K562 (cell line): ENCODE results near the gene STK16. TPM values are rescaled to one million over a fixed set of nuclear protein-coding genes. Genes with fewer than 3 reads are reported as not detected.

Experiments
- ATAC-seq: fragments of 200-7000 bp; cut with Tn5 transposase; 3 replicates; pipeline ENCODE4 v1.9.1; 2020; ENCODE audit warnings: moderate library complexity
- BruUV-seq: library from RNA; stranded (reverse); fragments of 400-500 nt; replicated peaks from 2 replicates; lab custom pipeline; 2021; lab: Mats Ljungman, UMichigan
- CTCF ChIA-PET: fragments of 300-600 bp; formaldehyde crosslinking; extraction: SDS; loops from one replicate; lab custom pipeline; 2021; ENCODE audit warnings: low intra/inter-chr PET ratio; lab: Yijun Ruan, JAX
- POLR2A ChIA-PET: fragments of 300-600, 350-650 bp; sonication (Branson Sonifier 250); formaldehyde crosslinking; extraction: SDS; loops from one replicate; lab custom pipeline; 2021; ENCODE audit warnings: antibody characterized with exemption, inconsistent platforms; lab: Yijun Ruan, JAX
- DNase-seq, 4 experiments: peaks; one replicate each; pipeline versions ENCODE4 v3.0.0 to v3.0.0-alpha.2; 2011 to 2018; ENCODE audit warnings: low spot score in 3 of 4, mixed read lengths in 3 of 4; ENCODE audit errors: extremely low read depth in 1 of 4
- FAIRE-seq: peaks from 2 replicates; lab custom pipeline; 2011; peaks lifted over from hg19 to GRCh38; lab: Jason Lieb, UNC
- H2AFZ ChIP-seq: 2 replicates; pipeline ENCODE4 v1.6.0; 2011; ENCODE audit warnings: low read depth, low read length, control low read depth, inconsistent platforms
- H3K27ac ChIP-seq: fragments of 200-600 bp; 3 replicates; pipeline ENCODE4 v1.8.0; 2011; ENCODE audit warnings: low read depth, mild to moderate bottlenecking, control low read depth, inconsistent platforms, low read length, moderate library complexity, mixed read lengths; ENCODE audit errors: extremely low read depth
- H3K27me3 ChIP-seq, 2 experiments: fragments of 300-600 bp in 1 of 2; 2 replicates in 1 of 2; 3 replicates in 1 of 2; pipeline versions ENCODE4 v1.6.0 to v1.8.0; 2011; ENCODE audit warnings: inconsistent platforms in 2 of 2, low read length in 2 of 2, mild to moderate bottlenecking in 1 of 2, mixed read lengths in 1 of 2, moderate library complexity in 1 of 2; ENCODE audit not compliant: control insufficient read depth in 2 of 2, insufficient read depth in 2 of 2
- H3K36me3 ChIP-seq: fragments of 300-600 bp; 3 replicates; pipeline ENCODE4 v1.8.0; 2011; ENCODE audit warnings: mild to moderate bottlenecking, low read length, inconsistent platforms; ENCODE audit not compliant: control insufficient read depth, insufficient read depth
- H3K4me1 ChIP-seq, 2 experiments: fragments of 200-600 bp in 1 of 2; replicated peaks in 1 of 2; 2 replicates in 1 of 2; 3 replicates in 1 of 2; pipeline versions ENCODE4 v1.5.1 to v1.8.0; 2011; ENCODE audit warnings: inconsistent platforms in 2 of 2, low read length in 2 of 2, mild to moderate bottlenecking in 1 of 2, mixed read lengths in 1 of 2, moderate library complexity in 1 of 2; ENCODE audit not compliant: control insufficient read depth in 2 of 2, insufficient read depth in 2 of 2
- H3K4me2 ChIP-seq: 2 replicates; pipeline ENCODE4 v1.6.1; 2011; ENCODE audit warnings: low read length, control low read depth, inconsistent platforms, mixed read lengths; ENCODE audit not compliant: insufficient read depth
- H3K4me3 ChIP-seq: fragments of 200-600 bp; sonication (generic), shearing (Covaris generic); 2 replicates; pipeline ENCODE4 v1.5.1; 2016; ENCODE audit warnings: control low read depth, inconsistent platforms
- H3K79me2 ChIP-seq: fragments of 200-600 bp; 3 replicates; pipeline ENCODE4 v1.8.0; 2011; ENCODE audit warnings: low read length, inconsistent platforms; ENCODE audit not compliant: control insufficient read depth, insufficient read depth
- H3K9ac ChIP-seq, 2 experiments: 2 replicates each; pipeline versions ENCODE4 v1.6.0 to v1.6.1; 2011; ENCODE audit warnings: low read depth in 2 of 2, low read length in 2 of 2, control low read depth in 1 of 2, inconsistent platforms in 1 of 2, mild to moderate bottlenecking in 1 of 2, mixed read lengths in 1 of 2; ENCODE audit not compliant: insufficient read depth in 1 of 2
- H3K9me1 ChIP-seq: one replicate; pipeline ENCODE4 v1.6.0; 2011; ENCODE audit warnings: inconsistent platforms, mild to moderate bottlenecking, low read length, moderate library complexity; ENCODE audit not compliant: control insufficient read depth, insufficient read depth
- H3K9me3 ChIP-seq: replicated peaks from 2 replicates; pipeline ENCODE4 v1.5.1; 2011; ENCODE audit warnings: low read depth, low read length, inconsistent platforms; ENCODE audit not compliant: control insufficient read depth, insufficient read depth
- H4K20me1 ChIP-seq: replicated peaks from 2 replicates; pipeline ENCODE4 v1.6.1; 2011; ENCODE audit warnings: low read length, inconsistent platforms, mixed read lengths; ENCODE audit not compliant: control insufficient read depth, insufficient read depth
- BRD4 ChIP-seq: fragments of 200-600 bp; sonication (generic); IDR thresholded peaks from 2 replicates; pipeline ENCODE4 v1.6.1; 2017; ENCODE audit warnings: inconsistent platforms
- DNMT1 ChIP-seq: fragments of 450-650 bp; IDR thresholded peaks from 2 replicates; pipeline ENCODE4 v1.6.1; 2016; ENCODE audit warnings: antibody characterized with exemption, mild to moderate bottlenecking
- ELF1 ChIP-seq: fragments of 200-800 bp; sonication (Bioruptor generic); IDR thresholded peaks from 2 replicates; pipeline ENCODE4 v1.6.1; 2016; ENCODE audit warnings: missing genetic modification characterization, missing compliant biosample characterization
- FUS ChIP-seq: fragments of 200-400 bp; formaldehyde crosslinking; optimal IDR thresholded peaks from 2 replicates; pipeline ENCODE3; 2017; ENCODE audit warnings: low read depth, low read length
- IRF2 ChIP-seq: sonication (generic); formaldehyde crosslinking; IDR thresholded peaks from 2 replicates; pipeline ENCODE4 v1.8.1; 2022; ENCODE audit warnings: mild to moderate bottlenecking, missing genetic modification reagents
- MYC ChIP-seq, 2 experiments: fragments of 250-450 bp in 1 of 2; sonication (Bioruptor Pico) in 1 of 2; IDR thresholded peaks; 2 replicates each; pipeline versions ENCODE4 v1.5.1 to v1.6.1; 2012 to 2021; ENCODE audit warnings: low read depth in 2 of 2, borderline replicate concordance in 1 of 2, improper control_type of control experiment in 1 of 2, low read length in 1 of 2, mild to moderate bottlenecking in 1 of 2, moderate library complexity in 1 of 2
- NR4A1 ChIP-seq, 2 experiments: fragments of 250-450 bp in 1 of 2; fragments of 450-650 bp in 1 of 2; sonication (Bioruptor Pico) in 1 of 2; IDR thresholded peaks; 2 replicates each; pipeline versions ENCODE4 v1.4.0 to v1.6.1; 2016 to 2020; ENCODE audit warnings: mild to moderate bottlenecking in 2 of 2, missing compliant biosample characterization in 1 of 2, missing genetic modification characterization in 1 of 2, moderate library complexity in 1 of 2
- PTTG1 ChIP-seq: fragments of 450-650 bp; IDR thresholded peaks from 2 replicates; pipeline ENCODE4 v1.6.1; 2016; ENCODE audit warnings: low read depth, mild to moderate bottlenecking, missing genetic modification characterization, missing compliant biosample characterization
- RERE ChIP-seq: sonication (generic); formaldehyde crosslinking; IDR thresholded peaks from 2 replicates; pipeline ENCODE4 v1.8.0; 2023; ENCODE audit warnings: missing genetic modification reagents, mild to moderate bottlenecking, borderline replicate concordance
- SMAD1 ChIP-seq: fragments of 150-350 bp; IDR thresholded peaks from 2 replicates; pipeline ENCODE4 v1.6.1; 2014; ENCODE audit warnings: low read length, low read depth; ENCODE audit not compliant: partially characterized antibody
- TCF15 ChIP-seq: fragments of 250-450 bp; sonication (Bioruptor Pico); IDR thresholded peaks from 2 replicates; pipeline ENCODE4 v1.8.0; 2022; ENCODE audit warnings: moderate library complexity, mild to moderate bottlenecking, inconsistent platforms
- TRIM25 ChIP-seq: fragments of 450-650 bp; IDR thresholded peaks from 2 replicates; pipeline ENCODE4 v1.7.0; 2016; ENCODE audit warnings: borderline replicate concordance
- ZNF146 ChIP-seq: IDR thresholded peaks from one replicate; pipeline ENCODE4 v1.6.1; 2018; ENCODE audit warnings: missing compliant biosample characterization; ENCODE audit not compliant: unreplicated experiment
- ZNF707 ChIP-seq: fragments of 250-450 bp; sonication (Bioruptor Pico); conservative IDR thresholded peaks from 2 replicates; pipeline ENCODE4 v1.8.0; 2022; ENCODE audit warnings: inconsistent platforms, mild to moderate bottlenecking, moderate library complexity
- ZNF785 ChIP-seq: fragments of 250-450 bp; sonication (Bioruptor Pico); IDR thresholded peaks from 2 replicates; pipeline ENCODE4 v1.4.0; 2020; ENCODE audit warnings: mild to moderate bottlenecking
- WGBS: fragments of 100-300 bp; shearing (Covaris generic); methylation state at CpG from one replicate; pipeline ENCODE4 v1.1.6; 2016; ENCODE audit warnings: low coverage, mixed read lengths; ENCODE audit not compliant: insufficient coverage; ENCODE audit errors: missing lambda C conversion rate; 5-methylcytosine and 5-hydroxymethylcytosine counted together
- in situ Hi-C: fragments of 300-500 bp; cut with MboI; formaldehyde crosslinking; loops from 4 replicates; pipeline ENCODE4 v1.15.0; 2018; ENCODE audit warnings: inconsistent platforms, mixed read lengths
- intact Hi-C: fragments of 100-400 bp; cut with micrococcal nuclease; formaldehyde crosslinking; loops from 2 replicates; pipeline ENCODE4 v1.14.2; 2022
- polyA plus RNA-seq, 8 experiments: library from polyadenylated mRNA; depleted of rRNA in 4 of 8; stranded (reverse) in 5 of 8; unstranded in 3 of 8; fragments of >200 nt; fragmentation: Nextera tagmentation in 2 of 8; fragmentation: Illumina TruSeq in 1 of 8; extraction: Ambion mirVana in 2 of 8; extraction: Trizol in 1 of 8; gene quantifications; 2 replicates each; pipeline versions ENCODE4 v1.2.1 to v1.2.3, GENCODE V29; 2011 to 2014; ENCODE audit warnings: inconsistent platforms in 1 of 8, missing spikeins in 1 of 8
- total RNA-seq, 7 experiments: library from RNA; depleted of rRNA in 6 of 7; stranded (reverse); fragments of >200 nt in 6 of 7; fragmentation: Illumina TruSeq in 2 of 7; extraction: Trizol in 2 of 7; gene quantifications; 2 replicates each; pipeline versions ENCODE4 v1.2.1 to v1.2.3, GENCODE V29; 2011 to 2021; ENCODE audit warnings: low replicate concordance in 1 of 7

STK16 gene
- total and polyA plus RNA-seq, 9 of the 15 experiments (the other 6 are each of a cell fraction or from before 2014, with no cell fraction given), result 5.4 to 36.2 (median 17.8) TPM

- no peak for DNase-seq
- intact Hi-C loops, result no loop called here
- H3K36me3 ChIP-seq, result peaks cover 57% of the 10 kb centered on the region
- no peaks in the 10 kb centered on the region for H3K27me3 ChIP-seq
- in situ Hi-C loops, result no loop called here
- H2AFZ ChIP-seq, result no peak overlapping the region
- no peak for FAIRE-seq
- H3K9me3 ChIP-seq, result no peaks in the 10 kb centered on the region
- H4K20me1 ChIP-seq, result 0 out of 2 replicates have a peak, but pooled peaks cover 3% of the 10 kb centered on the region
- H3K9ac ChIP-seq, result no peak overlapping the region; a peak in 1 of 4 replicates
- no peak overlapping the region for H3K4me2 ChIP-seq
- no peak overlapping the region for H3K4me3 ChIP-seq
- H3K79me2 ChIP-seq, result peaks cover 40% of the 10 kb centered on the region
- peaks cover 31 to 54% of the 10 kb centered on the region in 2 experiments; a peak in 4 of 5 replicates for H3K4me1 ChIP-seq
- H3K27ac ChIP-seq, result no peak overlapping the region; the same call in 2 of the 3 replicates
- BruUV-seq, result no TSS peak
- ChIA-PET POLR2A (interaction anchor here (1.3 to 3.4 kb wide), 8 partner anchors 11 to 46 kb away, joined by 3 to 22 read pairs (median 6); partner anchors contain the start of genes ABCB6, ANKZF1, ATG9A and DNAJB2), CTCF (no interaction called here)
- no peaks in the 10 kb centered on the region for H3K9me1 ChIP-seq
- no peak for ATAC-seq
- 69% methylated on average over 2 of the region's 2 CpGs for WGBS
- TF ChIP-seq PTTG1 (tag), result no peak
- TF ChIP-seq ELF1 (tag), result no peak
- no peak for TF ChIP-seq RERE (CRISPR knock-in tag)
- no peak for TF ChIP-seq ZNF146 (CRISPR knock-in tag)
- TF ChIP-seq IRF2, result no peak
- no peak for TF ChIP-seq BRD4
- no peak for TF ChIP-seq DNMT1
- TF ChIP-seq TCF15 (CRISPR knock-in tag), result no peak
- TF ChIP-seq NR4A1 (CRISPR knock-in tag; IDR thresholded peaks at IDR 0.05), result no peak
- TF ChIP-seq NR4A1 (tag; IDR thresholded peaks at IDR 0.05), result no peak
- no peak for TF ChIP-seq FUS
- TF ChIP-seq TRIM25, result no peak
- no peak for TF ChIP-seq ZNF785 (CRISPR knock-in tag)
- TF ChIP-seq SMAD1, result no peak
- no peak for TF ChIP-seq ZNF707 (CRISPR knock-in tag)
- no peak for TF ChIP-seq MYC (IDR thresholded peaks at IDR 0.05; ENCODE audit: low read depth, low read length)
- no peak for TF ChIP-seq MYC (CRISPR knock-in tag; IDR thresholded peaks at IDR 0.05; ENCODE audit: borderline replicate concordance, low read depth)
Measured at GRCh38 chr2:219248845-219249202, 3.5 kb downstream of the STK16 start.
